Measurements from ENCODE around the gene STXBP1. TPM values are rescaled to one million over a fixed set of nuclear protein-coding genes. Genes with fewer than 3 reads are reported as not detected.

Gene STXBP1
- total RNA-seq, 1 donor from 2014 or later = 12.0 TPM

DNA sequence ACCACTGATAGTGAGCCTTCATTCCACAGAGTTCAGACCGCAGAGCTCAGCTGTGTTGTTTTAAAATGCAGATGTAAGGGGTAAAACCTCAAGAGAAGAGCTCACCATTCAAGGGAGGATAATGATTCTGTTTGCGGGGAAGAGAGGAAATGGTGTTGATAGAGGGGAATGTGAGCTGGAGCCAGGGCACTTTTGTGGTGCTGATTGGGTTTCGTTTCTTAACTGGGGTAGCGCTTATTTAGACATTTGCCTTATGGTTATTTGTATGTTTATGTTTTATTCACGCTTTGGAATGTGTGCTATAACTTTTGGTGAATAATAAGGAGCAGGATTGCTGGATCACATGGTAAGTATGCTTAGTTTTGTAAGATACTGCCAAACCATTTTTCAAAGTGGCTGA lies 42.5 kb downstream of the STXBP1 start:
- peaks cover 3% of the 10 kb centered on the region for H3K36me3 Mint-ChIP-seq
- peaks cover 2% of the 10 kb centered on the region for H3K27me3 Mint-ChIP-seq (ENCODE audit: insufficient read depth, low read depth)
- Histone ChIP-seq H3K36me3 (no peaks in the 10 kb centered on the region), H3K27me3 (no peaks in the 10 kb centered on the region), H4K20me1 (ENCODE audit: low read depth) (peaks cover 4% of the 10 kb centered on the region), H3K4me2 (no peak overlapping the region), H3K4me1 (no peaks in the 10 kb centered on the region), H3F3A (ENCODE audit: low read depth) (peaks cover 10% of the 10 kb centered on the region), H3K4me3 (no peak overlapping the region), H3K27ac (no peak overlapping the region), H2AFZ (replicated peaks) (no peak overlapping the region), H3K9me3 (ENCODE audit: low read depth) (no peaks in the 10 kb centered on the region), H3K9ac (no peak overlapping the region), H3K79me2 (ENCODE audit: low read depth) (no peaks in the 10 kb centered on the region)
- no peak overlapping the region for H3K27ac Mint-ChIP-seq
- H3K9me3 Mint-ChIP-seq = no peaks in the 10 kb centered on the region
- no peak for DNase-seq (ENCODE audit: low spot score)
- no peaks in the 10 kb centered on the region for H3K4me1 Mint-ChIP-seq
- no peak overlapping the region for H3K4me3 Mint-ChIP-seq
- no peak for TF ChIP-seq EZH2phosphoT487 (IDR thresholded peaks at IDR 0.05)
- TF ChIP-seq CTCF (IDR thresholded peaks at IDR 0.05) = no peak
- no peak for TF ChIP-seq EZH2 (IDR thresholded peaks at IDR 0.05)

- no peak for DNase-seq (ENCODE audit: low spot score)
- Mint-ChIP-seq H3K9me3 (no peaks in the 10 kb centered on the region), H3K4me1 (peaks cover 10% of the 10 kb centered on the region), H3K27ac (no peak overlapping the region), H3K4me3 (no peak overlapping the region), H3K36me3 (peaks cover 7% of the 10 kb centered on the region), H3K27me3 (ENCODE audit: insufficient read depth, low read depth) (peaks cover 2% of the 10 kb centered on the region)
- TF ChIP-seq EZH2 (IDR thresholded peaks at IDR 0.05) = no peak
- no peak for TF ChIP-seq EZH2phosphoT487 (IDR thresholded peaks at IDR 0.05)
- no peak for TF ChIP-seq CTCF (IDR thresholded peaks at IDR 0.05)
- no peaks in the 10 kb centered on the region for H3K36me3 ChIP-seq
- H3K9me3 ChIP-seq (ENCODE audit: low read depth) = no peaks in the 10 kb centered on the region
- no peaks in the 10 kb centered on the region for H3K79me2 ChIP-seq (ENCODE audit: low read depth)
- H3K27ac ChIP-seq = no peak overlapping the region
- H2AFZ ChIP-seq (replicated peaks) = no peak overlapping the region
- peaks cover 5% of the 10 kb centered on the region for H3K4me1 ChIP-seq
- peaks cover 10% of the 10 kb centered on the region for H3F3A ChIP-seq (ENCODE audit: low read depth)
- H3K27me3 ChIP-seq = no peaks in the 10 kb centered on the region
- no peak overlapping the region for H3K4me3 ChIP-seq
- H4K20me1 ChIP-seq (ENCODE audit: low read depth) = no peaks in the 10 kb centered on the region
- H3K4me2 ChIP-seq = no peak overlapping the region
- H3K9ac ChIP-seq = no peak overlapping the region
These were observed 46.4 kb downstream of the STXBP1 start for GRCh38 chr9:127658428-127658827.

DNA sequence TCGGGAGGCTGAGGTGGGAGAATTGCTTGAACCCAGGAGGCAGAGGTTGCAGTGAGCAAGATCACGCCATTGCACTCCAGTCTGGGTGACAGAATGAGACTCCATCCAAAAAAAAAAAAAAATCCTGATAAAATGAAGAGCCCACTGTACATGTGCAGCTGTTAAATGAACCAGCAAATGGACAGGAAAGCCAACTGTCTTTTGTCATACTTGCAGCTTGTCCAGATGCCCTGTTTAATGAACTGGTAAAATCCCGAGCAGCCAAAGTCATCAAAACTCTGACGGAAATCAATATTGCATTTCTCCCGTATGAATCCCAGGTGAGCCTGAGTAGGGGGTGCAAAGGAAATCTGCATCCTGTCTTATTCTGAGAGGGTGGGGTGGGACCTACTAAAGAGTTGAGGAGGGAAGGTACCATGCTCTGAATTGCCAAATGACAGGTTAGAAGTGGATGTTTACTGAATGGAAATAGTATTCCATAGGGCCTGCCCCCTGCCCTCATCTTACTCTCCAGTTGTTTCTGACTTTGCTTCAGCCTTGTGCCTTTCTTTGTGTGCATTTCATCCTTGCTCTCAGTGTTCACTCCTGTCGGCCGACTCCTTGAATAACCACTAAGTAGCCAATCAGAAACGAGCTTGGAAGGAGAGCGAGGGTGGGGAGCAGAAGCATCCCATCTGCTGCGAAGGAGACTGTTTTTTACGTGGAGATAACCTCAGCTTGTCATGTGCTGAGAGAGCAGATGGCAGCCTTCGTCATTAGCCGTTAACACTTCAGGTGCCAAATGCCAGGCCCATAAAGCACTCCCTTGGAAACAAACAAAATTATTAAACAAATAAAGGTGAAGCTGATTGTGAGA lies 49.0 kb downstream of the STXBP1 start:
- H3F3A ChIP-seq (ENCODE audit: low read depth) = no peaks in the 10 kb centered on the region
- Mint-ChIP-seq H3K4me1 (peaks cover 12% of the 10 kb centered on the region), H3K27ac (no peak overlapping the region), H3K9me3 (no peaks in the 10 kb centered on the region), H3K27me3 (ENCODE audit: insufficient read depth, low read depth) (peaks cover 4% of the 10 kb centered on the region), H3K36me3 (peaks cover 14% of the 10 kb centered on the region), H3K4me3 (peak overlapping the region; percentile 19)
- DNase-seq (ENCODE audit: low spot score) = peak; percentile 64
- H2AFZ ChIP-seq (replicated peaks) = no peak overlapping the region
- no peaks in the 10 kb centered on the region for H3K9me3 ChIP-seq (ENCODE audit: low read depth)
- no peaks in the 10 kb centered on the region for H3K79me2 ChIP-seq (ENCODE audit: low read depth)
- H3K27ac ChIP-seq = no peak overlapping the region
- H3K4me3 ChIP-seq = no peak overlapping the region
- peaks cover 5% of the 10 kb centered on the region for H3K4me1 ChIP-seq
- H3K27me3 ChIP-seq = no peaks in the 10 kb centered on the region
- TF ChIP-seq CTCF (IDR thresholded peaks at IDR 0.05) = no peak
- TF ChIP-seq EZH2 (IDR thresholded peaks at IDR 0.05) = no peak
- TF ChIP-seq EZH2phosphoT487 (IDR thresholded peaks at IDR 0.05) = no peak
- peaks cover 5% of the 10 kb centered on the region for H4K20me1 ChIP-seq (ENCODE audit: low read depth)
- H3K9ac ChIP-seq = no peak overlapping the region
- H3K36me3 ChIP-seq = no peaks in the 10 kb centered on the region
- H3K4me2 ChIP-seq = no peak overlapping the region

Measured in neural progenitor cell (in vitro differentiated cells).